ENCODE results near the gene CSKMT. TPM values are rescaled to one million over a fixed set of nuclear protein-coding genes. Genes with fewer than 3 reads are reported as not detected.
"Not testable (repeated sequence)": the region's sequence is repeated elsewhere in the genome, so short reads cannot be mapped to it uniquely, and the experiment has no call there.

The CSKMT gene
- total RNA-seq, 1 experiment from 2014 or later = 16.3 TPM

DNA sequence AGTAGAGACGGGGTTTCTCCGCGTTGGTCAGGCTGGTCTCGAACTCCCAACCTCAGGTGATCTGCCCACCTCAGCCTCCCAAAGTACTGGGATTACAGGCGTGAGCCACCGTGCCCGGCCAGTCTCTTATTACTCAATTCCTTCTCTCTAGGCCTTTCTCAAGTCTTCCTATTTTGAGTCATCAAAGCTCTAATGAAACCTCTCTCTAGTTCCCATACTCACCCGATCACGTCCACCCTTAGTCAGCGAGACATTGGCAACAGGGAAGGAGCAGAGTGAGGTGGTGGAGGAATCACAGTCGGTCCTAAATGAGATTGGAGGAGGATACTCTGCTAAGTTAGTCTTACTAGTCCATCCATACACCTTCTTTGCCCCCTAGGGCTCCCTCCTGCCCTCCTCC is 37.1 kb downstream of the CSKMT start:
- Histone ChIP-seq H4K20me1 (ENCODE audit: low read length) (no peaks in the 10 kb centered on the region), H3K4me3 (ENCODE audit: low read length) (no peak overlapping the region), H3K9me3 (ENCODE audit: low read length) (no peaks in the 10 kb centered on the region), H3K79me2 (ENCODE audit: low read length) (0 out of 2 replicates have a peak, but pooled peaks cover 5% of the 10 kb centered on the region), H3K27me3 (ENCODE audit: low read length) (no peaks in the 10 kb centered on the region), H3K4me2 (ENCODE audit: low read length) (no peak overlapping the region), H2AFZ (ENCODE audit: low read length) (no peak overlapping the region), H3K27ac (ENCODE audit: low read length) (no peak overlapping the region), H3F3A (ENCODE audit: low read length, unreplicated experiment) (peaks cover 4% of the 10 kb centered on the region), H3K9me2 (replicated peaks; ENCODE audit: low read length) (no peaks in the 10 kb centered on the region), H3K4me1 (ENCODE audit: insufficient read depth, low read length) (peaks cover 17% of the 10 kb centered on the region), H3K36me3 (ENCODE audit: low read depth, low read length) (peaks cover 10% of the 10 kb centered on the region), H3K9ac (ENCODE audit: low read length) (no peak overlapping the region)
- no peak for ATAC-seq
- no TSS peak for BruUV-seq (replicated peaks)
- ChIA-PET CTCF (no interaction called here), POLR2A (ENCODE audit: unreplicated experiment) (no interaction called here)
- intact Hi-C loops (cut with micrococcal nuclease) = no loop called here
- no peak for DNase-seq
- TF ChIP-seq EZH2phosphoT487 (IDR thresholded peaks at IDR 0.05; ENCODE audit: borderline replicate concordance, low read length) (no peak), EZH2 (IDR thresholded peaks at IDR 0.05; ENCODE audit: low read length, unreplicated experiment) (no peak)
- TF ChIP-seq, protein P1, sequence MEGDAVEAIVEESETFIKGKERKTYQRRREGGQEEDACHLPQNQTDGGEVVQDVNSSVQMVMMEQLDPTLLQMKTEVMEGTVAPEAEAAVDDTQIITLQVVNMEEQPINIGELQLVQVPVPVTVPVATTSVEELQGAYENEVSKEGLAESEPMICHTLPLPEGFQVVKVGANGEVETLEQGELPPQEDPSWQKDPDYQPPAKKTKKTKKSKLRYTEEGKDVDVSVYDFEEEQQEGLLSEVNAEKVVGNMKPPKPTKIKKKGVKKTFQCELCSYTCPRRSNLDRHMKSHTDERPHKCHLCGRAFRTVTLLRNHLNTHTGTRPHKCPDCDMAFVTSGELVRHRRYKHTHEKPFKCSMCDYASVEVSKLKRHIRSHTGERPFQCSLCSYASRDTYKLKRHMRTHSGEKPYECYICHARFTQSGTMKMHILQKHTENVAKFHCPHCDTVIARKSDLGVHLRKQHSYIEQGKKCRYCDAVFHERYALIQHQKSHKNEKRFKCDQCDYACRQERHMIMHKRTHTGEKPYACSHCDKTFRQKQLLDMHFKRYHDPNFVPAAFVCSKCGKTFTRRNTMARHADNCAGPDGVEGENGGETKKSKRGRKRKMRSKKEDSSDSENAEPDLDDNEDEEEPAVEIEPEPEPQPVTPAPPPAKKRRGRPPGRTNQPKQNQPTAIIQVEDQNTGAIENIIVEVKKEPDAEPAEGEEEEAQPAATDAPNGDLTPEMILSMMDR (conservative IDR thresholded peaks at IDR 0.05; ENCODE audit: low read depth, low read length) = no peak

DNA sequence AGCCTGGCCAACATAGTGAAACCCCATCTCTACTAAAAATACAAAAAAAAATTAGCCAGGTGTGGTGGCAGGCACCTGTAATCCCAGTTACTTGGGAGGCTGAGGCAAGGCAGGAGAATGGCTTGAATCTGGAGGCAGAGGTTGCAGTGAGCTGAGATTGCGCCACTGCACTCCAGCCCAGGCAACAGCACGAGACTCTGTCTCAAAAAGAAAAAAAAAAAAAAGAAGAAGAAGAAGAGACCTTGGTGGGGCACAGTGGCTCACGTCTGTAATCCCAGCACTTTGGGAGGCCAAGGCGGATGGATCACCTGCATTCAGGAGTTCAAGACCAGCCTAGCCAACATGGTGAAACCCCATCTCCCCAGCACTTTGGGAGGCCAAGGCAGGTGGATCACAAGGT is 38.8 kb downstream of the CSKMT start:
- ATAC-seq; H3K9me3 ChIP-seq (ENCODE audit: low read length); H3K4me3 ChIP-seq (ENCODE audit: low read length); H3K9ac ChIP-seq (ENCODE audit: low read length); BruUV-seq (replicated peaks); H4K20me1 ChIP-seq (ENCODE audit: low read length); H3F3A ChIP-seq (ENCODE audit: low read length, unreplicated experiment); intact Hi-C loops (cut with micrococcal nuclease); H3K27me3 ChIP-seq (ENCODE audit: low read length); DNase-seq; H3K79me2 ChIP-seq (ENCODE audit: low read length); H2AFZ ChIP-seq (ENCODE audit: low read length); H3K27ac ChIP-seq (ENCODE audit: low read length); H3K36me3 ChIP-seq (ENCODE audit: low read depth, low read length); POLR2A ChIA-PET (ENCODE audit: unreplicated experiment); H3K4me2 ChIP-seq (ENCODE audit: low read length); CTCF ChIA-PET; H3K9me2 ChIP-seq (replicated peaks; ENCODE audit: low read length): not testable (repeated sequence)
- H3K4me1 ChIP-seq (ENCODE audit: insufficient read depth, low read length) = peaks cover 17% of the 10 kb centered on the region

DNA sequence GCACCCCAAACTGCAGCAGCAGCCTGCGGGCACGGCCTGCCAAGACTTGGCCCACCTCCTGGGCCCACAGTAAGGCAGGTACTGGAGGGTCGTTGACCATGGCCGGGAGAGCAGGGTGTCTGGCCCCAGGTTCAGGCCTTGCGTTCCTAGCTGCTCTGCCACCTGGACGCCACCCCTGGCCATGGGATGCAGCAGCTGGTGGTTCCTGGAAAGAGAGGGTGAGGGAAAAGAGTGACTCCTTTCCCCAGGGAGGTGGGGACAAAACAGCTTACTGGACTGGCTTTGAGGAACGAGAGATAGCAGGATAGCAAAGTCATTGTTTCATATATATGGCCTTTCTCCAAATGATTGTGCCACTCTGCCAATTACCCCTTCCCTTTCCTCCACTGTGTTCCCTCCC is 40.3 kb downstream of the CSKMT start:
- intact Hi-C loops (cut with micrococcal nuclease) = no loop called here
- peak; percentile 31 for ATAC-seq

More for the DNA sequence above, 40.3 kb downstream of the CSKMT start:
- H3K27ac ChIP-seq (ENCODE audit: low read length) = peak overlapping the region; percentile 54
- H3K9me2 ChIP-seq (replicated peaks; ENCODE audit: low read length) = no peaks in the 10 kb centered on the region
- CTCF ChIA-PET = interaction anchor here (0.9 to 1.7 kb wide), 2 partner anchors 11 to 25 kb away, joined by 4 read pairs; no protein-coding TSS in a partner anchor
- H3F3A ChIP-seq (ENCODE audit: low read length, unreplicated experiment) = peaks cover 6% of the 10 kb centered on the region
- H3K4me2 ChIP-seq (ENCODE audit: low read length) = peak overlapping the region; percentile 89
- no peaks in the 10 kb centered on the region for H4K20me1 ChIP-seq (ENCODE audit: low read length)
- BruUV-seq (replicated peaks) = no TSS peak
- H3K27me3 ChIP-seq (ENCODE audit: low read length) = no peaks in the 10 kb centered on the region
- peak overlapping the region; percentile 88 for H2AFZ ChIP-seq (ENCODE audit: low read length)
- peak overlapping the region; percentile 87 for H3K4me3 ChIP-seq (ENCODE audit: low read length)
- TF ChIP-seq EZH2phosphoT487 (IDR thresholded peaks at IDR 0.05; ENCODE audit: borderline replicate concordance, low read length) = no peak
- TF ChIP-seq, protein P1 (conservative IDR thresholded peaks at IDR 0.05; ENCODE audit: low read depth, low read length) = 0 out of 2 replicates have a peak, but pooled peaks have one; percentile 10
- H3K9ac ChIP-seq (ENCODE audit: low read length) = peak overlapping the region; percentile 72
- H3K4me1 ChIP-seq (ENCODE audit: insufficient read depth, low read length) = peaks cover 17% of the 10 kb centered on the region
- peaks cover 17% of the 10 kb centered on the region for H3K36me3 ChIP-seq (ENCODE audit: low read depth, low read length)
- POLR2A ChIA-PET (ENCODE audit: unreplicated experiment) = interaction anchor here (0.6 to 1.2 kb wide), 3 partner anchors 24 to 136 kb away, joined by 3 to 19 read pairs (median 4); partner anchors contain the start of gene TAF6L
- DNase-seq = peak; percentile 43
- H3K9me3 ChIP-seq (ENCODE audit: low read length) = no peaks in the 10 kb centered on the region
- H3K79me2 ChIP-seq (ENCODE audit: low read length) = 0 out of 2 replicates have a peak, but pooled peaks cover 5% of the 10 kb centered on the region

Data from PC-3 (cell line).